GM23248 (cell line): ENCODE measurements around the gene WEE2.

ENCODE experiments used
- EZH2 ChIP-seq: fragments of 200-600 bp; sonication (generic); IDR thresholded peaks from 2 replicates; pipeline ENCODE4 v1.6.1; 2018; ENCODE audit warnings: antibody characterized with exemption, mild to moderate bottlenecking; ENCODE audit not compliant: insufficient read depth, poor library complexity, severe bottlenecking
- EZH2phosphoT487 ChIP-seq: fragments of 200-600 bp; sonication (generic); IDR thresholded peaks from 2 replicates; pipeline ENCODE4 v1.6.1; 2018; ENCODE audit warnings: antibody characterized with exemption, moderate library complexity, mild to moderate bottlenecking, low read depth; ENCODE audit not compliant: insufficient read depth

DNA sequence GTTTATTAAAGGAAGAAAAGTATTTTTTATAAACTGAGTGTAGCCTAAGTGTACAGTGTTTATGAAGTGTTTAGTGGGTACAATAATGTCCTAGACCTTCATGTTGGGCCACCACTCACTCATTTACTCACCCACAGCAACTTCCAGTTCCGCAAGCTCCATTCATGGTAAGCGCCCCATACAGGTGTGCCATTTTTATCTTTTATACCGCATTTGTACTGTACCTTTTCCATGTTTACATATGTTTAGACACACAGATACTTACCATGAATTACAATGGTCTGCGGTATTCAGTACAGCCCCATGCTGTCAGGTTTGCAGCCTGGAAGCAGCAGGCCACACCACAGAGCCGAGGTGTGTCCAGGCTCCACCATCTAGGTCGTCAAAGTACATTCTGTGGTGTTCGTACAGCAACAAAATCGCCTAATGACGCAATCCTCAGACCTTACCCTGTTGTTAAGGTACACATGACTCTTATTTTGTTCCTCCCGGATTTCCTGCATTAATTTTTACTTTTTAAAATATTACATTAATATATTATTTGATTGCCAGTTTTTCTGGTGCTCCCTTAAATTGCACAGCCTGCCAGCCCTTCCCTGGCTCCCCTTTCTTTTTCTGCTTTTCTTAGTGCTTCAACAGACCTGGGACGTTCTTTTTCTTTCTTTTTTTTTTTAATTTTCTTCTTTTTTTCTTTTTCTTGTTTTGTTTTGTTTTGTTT is 29.1 kb downstream of the WEE2 start:
- TF ChIP-seq EZH2 = no peak
- no peak for TF ChIP-seq EZH2phosphoT487
